Middle frontal gyrus (tissue), 1 donor: ENCODE results near the gene KCP.

Experiments used
- DNase-seq: peaks from one replicate; pipeline ENCODE4 v3.0.0-alpha.2; 2015; ENCODE audit warnings: low spot score; ENCODE audit errors: extremely low spot score

The KCP gene

DNA sequence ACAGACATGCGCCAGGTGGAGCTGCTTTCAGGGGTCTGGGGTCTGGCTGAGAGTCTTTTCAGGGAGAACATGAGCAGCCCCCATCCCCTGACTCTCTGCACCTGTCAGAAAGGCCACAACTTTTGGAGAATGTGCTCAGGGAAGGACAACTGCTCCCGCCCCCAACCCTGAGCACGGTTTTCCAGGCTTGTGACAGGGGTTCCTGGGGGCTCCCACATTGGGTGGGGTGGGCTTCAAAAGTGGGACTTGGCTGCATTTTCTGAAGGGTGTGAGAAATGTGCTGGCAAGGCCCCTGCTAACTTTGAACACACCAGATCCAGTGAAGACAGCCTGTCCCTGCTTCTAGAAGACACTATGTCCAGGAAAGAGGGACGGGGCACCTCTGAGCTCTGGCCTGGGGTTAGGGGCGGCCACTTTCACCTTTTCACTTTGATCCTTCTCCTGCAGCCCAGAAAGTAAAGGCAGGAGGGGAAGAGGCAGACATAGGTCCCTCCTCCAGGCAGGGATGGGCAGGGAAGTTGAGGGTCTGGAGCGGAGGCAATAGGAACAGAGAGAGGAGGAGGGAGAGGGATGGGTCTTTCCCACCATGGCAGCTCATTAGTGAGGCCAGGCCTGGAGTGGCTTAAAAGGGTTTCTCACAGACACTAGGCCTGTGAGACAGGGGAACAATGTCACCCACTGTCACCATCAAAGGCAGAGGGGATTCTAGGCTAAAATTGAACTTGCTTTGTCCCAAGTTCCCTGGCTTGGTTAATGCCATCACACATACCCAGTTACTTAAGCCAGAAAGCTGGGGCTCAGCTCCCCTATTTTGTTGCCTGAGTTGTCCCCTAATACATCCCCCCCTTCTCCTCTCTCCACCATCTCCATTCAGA lies 1.5 kb downstream of the KCP start:
- DNase-seq: no peak

DNA sequence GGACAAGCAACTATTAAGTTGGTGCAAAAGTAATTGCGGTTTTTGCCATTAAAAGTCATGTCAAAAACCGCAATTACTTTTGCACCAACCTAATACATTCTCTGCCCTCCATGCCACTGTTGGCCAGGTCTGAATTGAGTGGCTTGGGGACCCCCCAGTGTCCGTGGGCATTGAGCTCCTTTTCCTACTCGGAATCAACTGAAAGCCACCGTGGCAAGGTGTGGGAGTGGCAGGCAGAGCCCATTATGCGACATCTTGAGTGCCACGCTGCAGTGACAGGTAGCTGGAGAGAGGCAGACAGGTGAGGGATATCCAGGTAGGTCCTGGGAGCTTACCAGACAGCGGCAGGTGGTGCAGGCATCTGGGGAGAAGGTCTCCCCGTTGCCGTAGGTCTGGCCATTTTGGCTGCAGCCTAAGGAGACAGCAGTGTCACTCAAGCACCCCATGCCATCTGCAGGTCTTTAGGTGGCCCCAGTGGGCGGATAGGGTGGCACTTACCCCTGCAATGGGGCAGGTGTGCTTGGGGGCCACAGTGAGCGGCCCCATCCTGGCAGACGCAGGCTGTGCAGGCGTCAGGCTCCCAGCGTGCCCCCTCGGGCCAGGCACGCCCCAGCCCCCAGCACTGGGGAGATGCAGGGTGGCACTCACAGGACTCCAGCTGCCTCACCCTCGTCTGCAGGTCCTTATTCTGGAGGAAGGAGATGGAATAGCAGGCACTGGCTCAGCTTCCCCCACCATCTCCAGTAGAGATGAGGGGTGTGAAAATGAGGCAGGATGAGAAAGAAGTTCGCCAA lies 3.5 kb downstream of the KCP start:
- no peak for DNase-seq

- no peak for DNase-seq
Observed at GRCh38 chr7:128906001-128906765, 4.3 kb downstream of the KCP start.

DNA sequence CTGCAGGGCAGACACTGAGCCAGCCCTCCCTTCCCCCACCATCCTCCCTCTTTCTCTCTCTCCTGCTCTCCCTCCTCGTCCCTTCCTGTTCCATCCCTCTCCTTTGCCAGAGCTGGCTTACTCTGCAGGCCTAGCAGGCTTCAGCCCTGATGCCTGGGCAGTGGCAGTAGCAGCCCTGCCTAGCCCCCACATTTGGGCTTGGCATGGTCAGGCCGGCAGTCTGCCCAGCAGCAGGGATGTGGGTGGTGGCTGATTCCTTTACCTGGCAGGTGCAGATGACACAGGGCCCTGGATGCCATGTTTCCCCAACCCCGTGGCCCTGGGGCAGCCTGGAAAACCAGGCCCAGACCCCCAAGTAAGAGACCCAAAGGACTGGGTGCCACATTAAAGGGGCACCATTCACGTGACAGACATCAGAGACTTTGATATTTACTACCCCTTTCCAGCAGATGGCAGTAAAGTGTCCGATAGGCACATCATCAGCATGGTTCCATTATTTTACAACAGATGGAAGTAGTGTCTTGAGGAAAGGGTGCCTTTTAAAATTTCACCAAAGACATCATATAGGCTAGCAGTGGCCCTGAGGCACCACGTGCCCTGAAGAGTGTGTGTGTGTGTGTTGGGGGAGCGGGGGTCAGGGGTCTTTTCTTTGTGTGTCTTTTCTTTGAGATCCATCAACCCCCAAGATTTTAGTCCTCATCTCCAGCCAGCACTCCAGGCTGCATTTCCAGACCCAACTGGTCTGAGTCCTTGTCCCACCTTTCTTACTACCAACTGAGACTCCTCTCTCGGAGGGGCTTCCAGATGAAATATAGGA lies 5.9 kb downstream of the KCP start:
- DNase-seq: no peak

DNA sequence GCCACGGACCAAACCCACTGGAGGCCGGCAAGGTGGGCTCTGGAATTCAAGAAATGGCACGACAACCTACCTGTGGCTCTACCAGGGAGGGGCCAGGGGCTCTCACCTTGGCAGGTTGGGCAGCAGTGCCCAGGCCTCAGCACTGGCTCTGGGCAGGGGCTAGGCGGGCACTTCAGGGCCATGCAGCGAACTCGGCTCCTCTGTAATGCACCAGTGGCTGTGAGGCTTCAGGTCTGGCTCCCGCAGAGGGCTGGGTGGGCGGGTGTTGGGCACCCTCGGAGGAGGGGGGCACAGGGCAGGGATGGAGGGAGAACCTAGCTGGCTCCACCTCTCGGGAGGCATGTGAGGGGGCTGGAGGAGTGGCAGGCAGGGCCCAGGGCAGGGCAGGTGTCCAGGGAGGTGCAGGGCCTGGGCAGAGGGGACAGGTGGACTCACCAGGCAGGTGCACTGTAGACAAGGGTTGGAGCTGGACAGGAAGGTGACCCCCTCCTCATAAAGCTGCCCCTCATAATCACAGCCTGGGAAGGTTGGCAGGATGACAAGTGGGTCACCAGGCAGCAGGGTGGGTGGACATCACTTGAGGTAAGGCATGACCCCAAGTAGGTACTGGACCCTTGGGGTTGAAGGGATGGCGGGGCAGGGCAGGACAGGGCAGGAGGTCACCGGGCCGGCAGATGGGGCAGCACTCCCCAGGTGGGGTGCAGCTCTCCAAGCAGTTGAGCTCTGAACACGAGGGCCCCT lies 6.7 kb downstream of the KCP start:
- no peak for DNase-seq

DNA sequence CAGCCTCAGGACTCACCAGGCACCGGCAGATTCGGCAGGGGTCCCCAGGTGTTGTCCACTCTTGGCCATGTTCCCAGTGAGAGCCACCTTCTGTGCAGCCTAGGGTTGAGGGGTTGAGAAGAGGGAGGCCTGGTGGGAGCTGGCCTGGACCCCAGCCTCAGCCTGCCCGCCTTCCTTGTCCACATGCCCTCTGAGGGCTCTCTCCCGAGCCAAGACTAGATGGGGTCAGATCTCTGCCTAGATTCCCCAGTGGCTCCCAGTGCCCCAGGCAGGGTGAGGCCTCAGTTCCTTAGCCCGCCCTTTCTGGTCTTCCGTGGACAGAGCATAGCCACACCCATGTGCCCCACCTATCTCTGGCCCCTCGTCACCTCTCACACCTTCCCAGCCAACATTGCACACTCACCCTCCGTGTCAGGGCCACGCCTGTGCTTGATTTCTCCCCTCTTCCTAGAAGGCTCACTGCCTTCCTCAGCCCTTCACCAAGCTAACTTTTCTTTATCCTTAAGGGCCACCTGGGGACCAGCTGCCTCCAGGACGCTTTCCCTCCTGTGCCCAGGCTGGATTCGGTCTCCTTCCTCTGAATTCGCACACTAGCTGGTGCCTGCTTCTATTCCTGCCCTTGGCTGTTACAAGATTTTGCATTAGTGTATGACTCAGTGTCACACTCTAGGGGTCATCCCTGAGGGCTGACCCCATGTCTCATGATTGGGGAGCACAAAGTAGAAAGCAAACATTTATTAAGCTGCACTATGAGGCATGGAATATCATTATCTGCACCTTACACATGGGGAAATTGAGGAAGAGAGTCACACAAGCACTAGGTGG lies 7.5 kb downstream of the KCP start:
- DNase-seq: no peak

- DNase-seq: no peak
Observed at GRCh38 chr7:128900237-128900636, 10.3 kb downstream of the KCP start.

DNA sequence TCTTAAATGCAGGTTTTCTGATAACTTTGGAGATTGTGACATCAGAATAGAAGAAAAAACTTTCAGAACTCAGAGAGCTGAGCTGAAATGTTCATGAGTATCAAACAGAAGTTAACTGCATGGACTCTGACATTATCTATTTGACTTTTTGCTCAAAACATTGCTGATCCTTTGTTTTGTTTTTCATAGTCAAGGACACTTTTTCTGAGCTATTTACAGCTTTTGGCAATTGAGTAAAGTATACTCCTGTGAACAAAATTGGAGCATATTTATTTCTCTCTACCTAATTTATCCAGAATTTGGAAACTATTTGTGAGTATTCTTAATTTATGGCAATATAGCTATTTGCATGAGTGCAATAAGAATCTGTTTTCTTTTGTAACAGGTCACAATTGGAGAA lies 11.1 kb downstream of the KCP start:
- DNase-seq: no peak

GRCh38 chr7:128895320-128895719 lies 15.2 kb downstream of the KCP start:
- no peak for DNase-seq

- no peak for DNase-seq
Observed at GRCh38 chr7:128894101-128894440, 16.4 kb downstream of the KCP start.

DNA sequence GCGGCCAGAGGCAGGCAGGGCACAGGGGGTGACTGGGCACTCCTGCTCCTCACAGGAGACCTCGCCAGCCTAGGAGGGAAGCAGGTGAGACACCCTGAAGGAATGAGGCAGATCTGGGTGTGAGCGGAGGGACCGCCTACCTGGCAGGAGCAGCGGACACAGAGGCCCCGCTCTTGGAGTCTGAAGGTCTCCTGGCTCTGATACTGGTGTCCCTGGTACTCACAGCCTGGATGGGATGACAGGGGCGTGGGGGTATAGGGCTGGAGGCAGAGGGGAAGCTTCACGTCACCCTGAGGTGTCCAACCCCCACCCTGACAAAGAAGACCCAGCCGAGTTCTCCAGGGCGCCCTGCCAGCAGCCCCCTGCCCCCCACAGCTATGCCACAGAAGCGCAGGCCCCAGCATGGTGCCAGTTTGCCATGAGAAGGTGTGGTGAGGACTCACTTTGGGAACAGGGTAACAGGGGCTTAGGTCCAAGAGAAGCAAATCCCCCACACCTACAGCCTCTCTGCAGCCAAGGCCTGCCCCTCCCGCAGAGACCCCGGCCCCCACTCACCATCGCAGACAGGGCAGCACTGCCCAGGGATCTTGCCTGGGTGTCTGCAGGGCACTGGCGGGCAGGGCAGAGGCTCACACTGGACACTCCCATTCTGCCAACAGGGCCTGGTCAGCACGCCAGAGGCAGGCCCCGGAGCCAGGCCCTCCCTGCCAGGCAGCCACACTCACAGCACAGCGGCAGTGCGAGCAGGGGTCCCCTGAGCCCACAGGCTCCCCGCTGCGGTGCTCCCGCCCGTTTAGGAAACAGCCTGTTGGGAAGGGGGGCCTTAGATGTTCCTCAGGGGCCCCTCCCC lies 17.0 kb downstream of the KCP start:
- DNase-seq: no peak

DNA sequence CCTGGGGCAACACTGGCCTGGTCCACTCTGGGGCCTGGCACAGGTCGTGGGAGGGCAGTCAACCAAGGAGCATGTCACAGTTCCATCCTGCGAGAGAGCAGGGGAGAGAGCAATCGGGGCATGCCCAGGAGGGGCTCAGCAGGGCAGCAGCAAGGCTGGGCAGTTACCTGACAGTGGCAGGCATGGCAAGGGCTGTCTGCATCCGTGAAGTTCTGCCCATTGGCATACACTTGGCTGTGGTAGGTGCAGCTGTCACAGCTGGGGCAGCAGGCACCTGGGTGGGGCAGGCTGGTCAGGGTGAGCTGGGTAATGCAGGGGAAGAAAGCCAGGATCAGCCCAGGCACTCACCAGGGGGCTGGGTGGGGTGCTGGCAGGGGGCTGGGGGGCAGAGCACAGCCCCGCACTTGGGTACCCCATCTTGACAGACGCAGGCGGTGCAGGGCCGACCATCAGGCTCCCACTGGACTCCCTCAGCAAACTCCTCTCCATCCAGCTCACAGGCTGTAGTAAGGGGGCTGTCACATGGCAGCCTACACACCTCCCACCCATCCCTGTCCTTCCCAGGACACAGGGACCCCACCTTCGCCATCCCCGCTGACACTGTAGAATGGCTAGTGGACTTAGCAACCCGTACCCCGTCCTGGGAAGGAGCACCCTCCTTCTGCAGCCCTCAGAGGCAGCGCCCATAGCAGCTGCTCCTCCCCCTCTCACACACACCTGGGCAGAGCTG lies 17.8 kb downstream of the KCP start:
- no peak for DNase-seq

DNA sequence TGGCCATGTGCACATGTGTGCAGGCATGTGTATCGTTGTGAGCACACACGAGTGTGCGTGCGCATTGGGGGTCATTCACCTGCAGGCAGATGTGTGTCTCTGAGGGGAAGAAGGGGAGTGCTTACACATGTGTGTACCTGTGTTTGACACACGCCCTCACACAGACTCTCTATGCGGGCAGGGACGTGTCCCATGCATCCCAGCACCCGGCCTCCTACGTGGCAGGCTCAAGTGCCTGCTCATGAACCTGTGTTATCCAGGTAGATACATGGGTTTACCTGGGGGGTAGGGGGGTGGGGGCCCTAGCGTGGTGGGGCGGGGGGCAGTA lies 18.6 kb downstream of the KCP start:
- DNase-seq: no peak

DNA sequence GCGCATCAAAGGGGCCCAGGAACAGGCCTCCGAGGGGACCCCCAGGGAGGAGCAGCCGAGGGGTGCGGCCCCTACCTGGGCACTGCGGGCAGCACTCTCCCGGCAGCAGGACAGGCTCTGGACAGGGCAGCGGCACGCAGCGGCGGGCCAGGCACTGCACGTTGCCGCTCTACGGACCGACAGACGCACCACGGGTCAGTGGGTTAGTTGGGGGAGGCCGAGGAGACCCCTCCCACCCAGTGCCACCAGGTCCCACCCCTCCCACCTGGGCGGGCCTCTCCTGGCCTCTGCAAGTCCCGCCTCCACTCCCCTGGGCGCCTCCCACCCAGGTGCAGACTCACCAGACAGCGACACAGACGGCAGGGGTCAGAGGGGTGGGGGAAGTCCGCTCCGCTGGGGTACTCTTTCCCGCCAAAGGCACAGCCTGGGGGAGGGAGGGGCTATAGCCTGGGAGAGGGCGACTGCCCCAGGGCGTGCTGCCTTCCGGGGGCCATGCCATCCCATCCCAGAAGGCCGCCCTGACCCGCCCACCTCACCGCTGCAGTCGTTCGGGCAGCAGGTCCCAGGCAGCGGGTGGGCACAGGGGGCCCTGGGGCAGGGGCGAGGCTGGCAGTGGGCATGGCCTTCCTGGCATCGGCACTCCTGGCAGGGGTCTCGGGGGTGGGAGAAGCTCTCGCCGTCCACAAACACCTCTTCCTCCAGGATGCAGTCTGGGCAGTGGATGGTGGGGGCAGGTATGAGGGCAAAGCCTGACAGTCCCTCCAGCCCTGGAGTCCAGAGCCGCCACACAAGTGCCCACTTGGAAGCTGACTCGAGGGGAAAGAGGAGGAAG lies 19.2 kb downstream of the KCP start:
- DNase-seq: no peak

DNA sequence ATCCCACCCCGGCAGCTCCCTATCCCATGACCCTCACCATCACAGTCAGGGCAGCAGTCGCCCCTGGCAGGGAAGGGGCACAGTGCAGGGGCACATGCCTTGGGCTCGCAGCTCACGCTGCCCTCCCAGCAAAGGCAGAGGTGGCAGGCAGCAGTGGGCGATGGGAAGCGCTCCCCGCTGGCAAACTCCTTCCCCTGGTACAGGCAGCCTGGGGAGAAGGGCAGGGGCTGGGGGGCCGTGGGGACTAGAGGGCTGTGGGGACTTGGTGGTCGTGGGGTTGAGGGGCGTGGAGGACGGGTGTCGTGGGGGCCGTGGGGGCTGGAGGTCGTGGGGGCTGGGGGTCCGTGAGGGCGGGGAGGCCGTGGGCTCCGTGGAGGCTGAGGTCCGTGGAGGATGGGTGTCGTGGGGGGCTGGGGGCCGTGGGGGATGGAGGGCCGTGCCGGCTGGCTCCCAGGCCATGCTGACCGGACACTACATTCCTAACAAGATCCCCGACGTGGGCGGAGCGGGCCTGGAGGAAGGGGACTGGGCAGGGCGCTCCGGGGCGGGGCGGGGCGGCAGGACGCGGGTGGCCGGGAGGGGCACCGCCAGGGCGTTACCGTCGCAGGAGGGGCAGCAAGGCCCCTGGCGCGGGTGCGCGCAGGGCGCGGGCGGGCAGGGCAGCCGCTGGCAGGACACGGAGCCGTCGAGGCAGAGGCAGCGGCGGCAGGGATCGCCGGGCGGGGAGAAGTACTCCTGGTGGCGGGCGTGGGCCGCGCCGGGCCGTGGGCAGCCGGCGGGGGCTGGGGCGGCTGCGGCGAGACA lies 20.0 kb downstream of the KCP start:
- DNase-seq: no peak

- no peak for DNase-seq
Observed at GRCh38 chr7:128889121-128889520, 21.4 kb downstream of the KCP start.

GRCh38 chr7:128888756-128889095 lies 21.8 kb downstream of the KCP start:
- DNase-seq: no peak
